Ascending aorta (tissue), 2 donors: Measurements from ENCODE around the gene YJEFN3. TPM values are rescaled to one million over a fixed set of nuclear protein-coding genes. Genes with fewer than 3 reads are reported as not detected.

Experiments
- DNase-seq, 2 donors: peaks; one replicate each; pipeline ENCODE4 v3.0.0-alpha.2; 2019; ENCODE audit warnings: low spot score in 2 of 2
- H3K27ac ChIP-seq, 2 donors: fragments of 200-600 bp; sonication (generic); one replicate each; pipeline ENCODE4 v1.5.1; 2016 to 2017; ENCODE audit warnings: mild to moderate bottlenecking in 1 of 2
- H3K27me3 ChIP-seq: fragments of 200-600 bp; sonication (generic); one replicate; pipeline ENCODE4 v1.5.1; 2017
- H3K36me3 ChIP-seq, 2 donors: fragments of 200-600 bp; sonication (generic); one replicate each; pipeline ENCODE4 v1.5.1; 2016
- H3K4me1 ChIP-seq, 2 donors: fragments of 200-600 bp; sonication (generic); one replicate each; pipeline ENCODE4 v1.5.1; 2016 to 2017; ENCODE audit warnings: mild to moderate bottlenecking in 1 of 2
- H3K4me3 ChIP-seq, 2 donors: fragments of 200-600 bp; sonication (generic); one replicate each; pipeline ENCODE4 v1.5.1; 2016 to 2017; ENCODE audit warnings: mild to moderate bottlenecking in 1 of 2
- H3K9me3 ChIP-seq, 2 donors: fragments of 200-600 bp; sonication (generic); one replicate each; pipeline ENCODE4 v1.5.1; 2016
- CTCF ChIP-seq, 3 experiments: fragments of 200-600 bp in 2 of 3; fragments of 450-650 bp in 1 of 3; sonication (generic) in 2 of 3; IDR thresholded peaks; one replicate each; pipeline ENCODE4 v1.5.1; 2016 to 2019; ENCODE audit warnings: antibody characterized with exemption in 3 of 3, mild to moderate bottlenecking in 1 of 3, moderate library complexity in 1 of 3
- intact Hi-C: fragments of 100-400 bp; cut with DNase I; formaldehyde crosslinking; loops from one replicate; pipeline ENCODE4 v1.15.1; 2023
- total RNA-seq: library from RNA; depleted of rRNA; stranded (reverse); fragments of >200 nt; gene quantifications from one replicate; pipeline ENCODE4 v1.1.0, GENCODE V29; 2016

YJEFN3 gene
- total RNA-seq, 1 donor from 2014 or later = 3.5 TPM

- H3K4me1 ChIP-seq = no peaks in the 10 kb centered on the region
- H3K36me3 ChIP-seq = no peaks in the 10 kb centered on the region
- intact Hi-C loops = no loop called here
- no peak for DNase-seq
- no peak overlapping the region for H3K27ac ChIP-seq
- no peak for TF ChIP-seq CTCF (IDR thresholded peaks at IDR 0.05)
- no peaks in the 10 kb centered on the region for H3K27me3 ChIP-seq
- H3K4me3 ChIP-seq = no peak overlapping the region
- H3K9me3 ChIP-seq = no peaks in the 10 kb centered on the region
Measured at GRCh38 chr19:19584356-19584755, 55.6 kb downstream of the YJEFN3 start.

Other genes with a start within 250 kb of the YJEFN3 start
- 42.9 TPM for gene SUGP1, start 208.4 kb upstream of the YJEFN3 start, total RNA-seq
- 41.2 TPM for gene MAU2, start 208.1 kb upstream of the YJEFN3 start, total RNA-seq
- 63.3 TPM for gene GATAD2A, start 123.2 kb upstream of the YJEFN3 start, total RNA-seq
- gene TSSK6, start 13.4 kb upstream of the YJEFN3 start, total RNA-seq = not detected
- gene NDUFA13, start 12.7 kb upstream of the YJEFN3 start, total RNA-seq = 12.7 TPM
- gene CILP2, start 9.4 kb downstream of the YJEFN3 start, total RNA-seq = not detected
- gene PBX4, start 89.8 kb downstream of the YJEFN3 start, total RNA-seq = not detected
- gene LPAR2, start 99.3 kb downstream of the YJEFN3 start, total RNA-seq = 0.75 TPM
- gene GMIP, start 114.7 kb downstream of the YJEFN3 start, total RNA-seq = 3.9 TPM
- 161 TPM for gene ATP13A1, start 134.8 kb downstream of the YJEFN3 start, total RNA-seq
- gene ZNF101, start 139.9 kb downstream of the YJEFN3 start, total RNA-seq = 1.3 TPM
- gene ZNF14, start 204.2 kb downstream of the YJEFN3 start, total RNA-seq = 4.8 TPM